HG03066 (cell line): ENCODE results near the gene TREH.
"Not testable (repeated sequence)": the region's sequence is repeated elsewhere in the genome, so short reads cannot be mapped to it uniquely, and the experiment has no call there.

Experiments
- ATAC-seq: cut with Tn5 transposase; IDR thresholded peaks from one replicate; pipeline ENCODE4 v1.9.1; 2021; ENCODE audit warnings: low read depth; ENCODE audit not compliant: unreplicated experiment

Gene TREH

DNA sequence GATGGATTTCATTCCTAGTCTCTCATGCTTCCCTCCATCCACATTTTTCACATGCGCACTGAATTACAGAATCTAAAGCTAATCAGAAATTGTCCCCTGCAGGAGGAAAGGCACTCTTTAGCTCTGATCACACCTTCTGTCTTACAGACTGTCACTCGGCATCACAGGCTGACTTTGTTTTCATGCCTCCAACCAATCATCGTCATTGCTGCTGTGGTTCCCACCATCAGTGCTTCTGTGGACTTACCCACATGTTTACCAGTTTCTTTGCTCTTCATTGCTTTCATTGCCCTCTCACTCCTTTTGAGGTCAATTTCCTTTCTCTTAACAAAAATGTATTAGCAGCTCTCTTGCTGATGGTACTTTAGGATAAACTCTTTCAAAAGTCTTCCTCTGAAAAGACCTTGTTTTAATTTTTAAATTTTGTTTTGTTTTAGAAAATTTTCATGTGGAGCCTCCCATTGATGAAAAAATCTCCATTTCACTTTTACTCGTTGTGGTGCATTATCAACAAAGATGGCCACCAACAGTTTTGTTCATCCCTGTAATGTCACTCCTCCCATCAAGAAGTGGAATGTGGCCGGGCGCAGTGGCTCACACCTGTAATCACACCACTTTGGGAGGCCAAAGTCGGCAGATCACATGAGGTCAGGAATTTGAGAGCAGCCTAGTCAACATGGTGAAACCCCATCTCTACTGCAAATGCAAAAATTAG lies 20.2 kb upstream of the TREH start:
- ATAC-seq, result no peak

DNA sequence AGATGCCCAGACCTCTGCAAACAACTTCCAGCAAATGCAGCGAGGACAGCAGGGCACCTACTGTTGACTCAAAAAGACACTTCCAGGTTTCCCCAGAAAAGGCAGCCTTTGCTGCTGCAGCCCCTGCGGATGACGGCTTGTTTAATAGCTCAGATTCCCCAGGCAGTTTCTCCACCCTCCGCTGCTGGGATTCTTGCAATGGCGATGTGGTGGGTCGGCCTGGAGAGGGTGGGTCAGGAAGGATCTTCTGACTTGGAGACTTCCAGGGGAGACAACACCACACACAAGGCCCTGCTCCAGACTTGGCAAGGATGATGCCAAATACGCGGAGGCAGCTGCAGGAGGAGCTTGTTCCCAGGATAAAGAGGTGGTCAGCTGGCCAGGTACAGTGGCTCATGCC lies 17.9 kb upstream of the TREH start:
- ATAC-seq, result no peak

DNA sequence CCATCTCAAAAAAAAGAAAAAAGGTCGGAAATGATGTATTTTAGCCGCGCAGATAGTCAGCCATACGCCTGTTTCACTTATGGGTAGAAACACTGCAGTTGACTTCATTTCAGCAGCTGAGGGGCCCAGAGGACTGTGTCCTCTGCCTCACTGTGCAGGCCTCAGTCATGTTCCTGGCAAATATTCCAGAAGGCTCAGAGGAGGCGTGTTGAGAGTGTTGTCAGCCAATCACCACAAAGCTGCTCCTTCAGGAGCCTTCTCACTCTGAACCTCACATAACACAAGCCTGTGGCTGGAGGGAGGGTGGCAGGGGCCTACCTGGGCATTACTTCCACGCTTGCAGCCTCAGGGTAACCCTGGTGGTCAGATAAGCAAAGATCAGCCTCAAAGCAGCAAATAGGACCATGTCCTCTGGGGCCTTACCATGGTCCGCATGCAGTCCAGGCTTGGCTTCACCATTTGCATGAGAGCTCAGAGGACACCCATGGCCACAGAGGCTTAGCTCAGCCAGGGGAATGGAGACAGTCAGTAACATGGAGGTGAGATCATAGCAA lies 17.3 kb upstream of the TREH start:
- ATAC-seq, result no peak

DNA sequence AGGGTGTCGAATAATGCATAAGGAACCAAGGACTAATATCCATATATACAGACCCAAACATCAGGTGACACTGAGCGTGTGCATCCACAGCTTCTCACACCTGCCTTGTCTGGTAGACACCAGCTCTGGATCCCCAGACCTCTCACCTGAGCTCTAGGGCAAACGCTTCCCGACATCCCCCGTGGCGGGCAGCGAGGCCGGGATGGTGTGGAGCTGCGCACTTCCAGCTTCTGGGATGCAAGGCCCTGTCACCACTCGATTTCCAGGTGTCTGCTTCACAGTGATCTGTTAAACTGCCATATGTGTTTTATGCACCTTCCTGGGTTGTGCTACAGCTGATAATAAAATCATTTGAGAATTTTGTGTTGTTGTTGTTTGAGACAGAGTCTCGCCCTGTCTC lies 15.3 kb upstream of the TREH start:
- ATAC-seq, result no peak

GRCh38 chr11:118694185-118694584 lies 14.7 kb upstream of the TREH start:
- ATAC-seq, result no peak

DNA sequence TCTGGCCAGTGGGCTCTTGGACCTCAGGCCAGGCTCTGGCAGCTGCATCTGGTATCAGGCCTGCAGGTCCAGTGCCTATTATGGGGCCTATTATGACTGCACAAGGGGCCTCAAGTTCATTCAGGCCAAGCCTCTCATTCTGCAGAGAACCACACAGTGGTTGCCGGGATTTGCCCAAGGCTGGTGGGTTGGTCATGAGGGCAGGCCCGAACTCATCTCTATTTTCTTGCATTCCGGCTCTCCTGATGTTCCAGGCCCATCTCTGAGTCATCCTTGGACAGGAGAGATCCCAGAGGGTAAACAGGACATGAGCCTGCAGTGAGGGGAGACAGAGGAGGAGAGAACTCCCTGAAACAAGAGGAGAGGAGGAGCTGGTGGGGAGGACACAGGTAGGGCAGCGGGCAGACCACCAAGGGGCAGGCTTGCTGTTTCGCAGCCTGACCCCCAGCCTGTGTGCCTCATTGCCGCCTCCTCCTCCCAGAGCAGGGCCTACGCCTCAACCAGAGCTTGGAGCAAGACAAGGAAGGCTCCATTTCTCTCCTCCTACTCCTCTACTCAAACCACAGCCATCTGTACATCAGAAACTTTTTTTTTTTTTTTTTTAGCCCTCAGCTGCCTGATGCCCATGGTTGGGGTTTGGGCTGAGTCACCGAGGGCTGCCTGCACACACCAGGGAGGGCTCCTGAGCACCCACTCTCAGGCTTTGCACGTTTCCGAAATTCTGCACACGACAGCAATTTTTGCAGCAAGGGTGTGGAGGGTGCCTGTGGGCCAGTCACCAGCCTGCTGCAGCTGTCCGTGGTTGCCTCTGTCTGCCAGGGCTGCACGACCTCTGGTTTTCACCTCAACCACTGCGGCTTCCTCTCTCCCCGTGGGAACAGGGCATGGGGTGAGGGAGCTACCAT lies 12.7 kb upstream of the TREH start:
- ATAC-seq, result no peak

- ATAC-seq, result no peak
Measured at GRCh38 chr11:118690553-118691304, 11.3 kb upstream of the TREH start.

DNA sequence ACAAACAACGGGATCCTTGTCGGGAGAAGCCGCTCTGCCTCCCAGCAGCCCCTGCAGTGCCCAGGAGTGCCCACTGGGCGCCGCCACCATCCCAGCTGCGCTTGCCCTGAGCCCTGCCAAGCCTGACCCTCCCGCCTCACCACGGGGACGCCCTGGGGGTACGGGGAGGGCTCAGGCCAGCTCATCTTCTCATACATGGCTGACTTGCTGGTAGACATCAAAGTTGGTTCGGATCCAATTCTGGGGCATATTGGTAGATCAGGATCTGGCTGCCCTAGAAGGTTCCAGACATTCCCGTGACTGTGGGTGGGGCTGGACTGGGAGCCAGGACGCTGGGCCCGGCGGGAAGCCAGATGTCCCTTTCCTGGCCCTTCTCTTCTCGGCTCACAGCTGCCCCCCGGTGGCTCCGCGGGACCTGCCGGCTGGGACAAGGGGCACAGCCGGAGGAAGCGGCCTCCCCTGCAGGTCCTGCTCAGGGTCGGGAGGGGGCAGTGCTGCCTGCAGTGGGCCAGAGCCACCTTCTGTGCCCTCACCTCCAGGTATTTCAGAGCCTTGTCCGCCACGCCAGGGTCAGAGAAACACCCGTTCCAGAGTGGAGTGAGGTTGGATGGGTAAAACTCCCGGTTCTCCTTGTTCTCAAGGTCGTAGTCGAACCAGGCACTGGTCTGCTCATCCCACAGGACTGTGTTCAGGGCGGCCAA lies 10.6 kb upstream of the TREH start:
- peak; percentile 70 for ATAC-seq

- no peak for ATAC-seq
Measured at GRCh38 chr11:118689503-118689851, 10.0 kb upstream of the TREH start.

- ATAC-seq, result no peak
Measured at GRCh38 chr11:118688851-118689502, 9.5 kb upstream of the TREH start.

GRCh38 chr11:118688339-118688738 lies 8.9 kb upstream of the TREH start:
- not testable (repeated sequence) for ATAC-seq

DNA sequence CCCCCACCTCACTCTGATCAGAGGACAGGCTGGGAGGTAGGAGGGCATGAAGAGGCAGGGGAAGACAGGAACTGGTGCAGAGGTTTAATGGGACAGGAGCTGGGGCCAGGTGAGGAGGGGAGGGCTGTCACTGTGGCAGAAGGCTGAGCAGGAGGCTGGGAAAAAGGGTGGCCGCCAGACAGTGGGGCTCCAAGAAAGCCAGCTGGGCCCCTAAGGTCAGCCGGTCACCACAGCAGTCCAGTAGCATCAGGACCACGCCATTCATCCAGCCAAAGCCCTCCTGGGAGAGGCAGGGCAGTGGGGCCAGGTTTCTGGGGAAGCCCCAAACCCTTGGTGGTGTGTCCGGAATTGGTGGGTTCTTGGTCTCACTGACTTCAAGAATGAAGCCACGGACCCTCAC lies 8.5 kb upstream of the TREH start:
- ATAC-seq, result no peak

GRCh38 chr11:118684187-118684586 lies 4.7 kb upstream of the TREH start:
- no peak for ATAC-seq

- not testable (repeated sequence) for ATAC-seq
Measured at GRCh38 chr11:118682939-118683338, 3.5 kb upstream of the TREH start.

GRCh38 chr11:118682372-118682771 lies 2.9 kb upstream of the TREH start:
- no peak for ATAC-seq

GRCh38 chr11:118678908-118679307 lies 542 bp downstream of the TREH start:
- not testable (repeated sequence) for ATAC-seq

GRCh38 chr11:118677977-118678376 lies 1.5 kb downstream of the TREH start:
- ATAC-seq, result no peak

DNA sequence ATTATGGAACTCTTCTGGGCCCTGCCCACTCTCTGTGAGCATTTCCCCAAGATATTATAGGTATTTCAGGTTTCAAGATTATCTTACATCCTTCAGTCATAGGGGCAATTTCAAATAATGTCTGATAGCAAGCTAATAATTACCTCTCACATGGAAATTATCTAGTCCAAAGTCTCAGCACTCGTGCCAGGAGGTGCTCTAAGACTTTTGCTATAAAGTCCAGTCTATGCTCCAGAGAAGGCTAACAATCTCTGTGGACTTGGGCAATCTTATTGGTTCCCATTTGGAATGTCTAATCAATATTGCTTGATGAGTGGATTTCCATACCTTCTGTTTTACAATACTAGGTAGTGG lies 5.4 kb downstream of the TREH start:
- no peak for ATAC-seq

- no peak for ATAC-seq
Measured at GRCh38 chr11:118673361-118674081, 5.9 kb downstream of the TREH start.
